Calu3 (cell line): ENCODE data around the gene TOM1L2. TPM values are rescaled to one million over a fixed set of nuclear protein-coding genes. Genes with fewer than 3 reads are reported as not detected.

Experiments used
- BruUV-seq: library from RNA; stranded (reverse); fragments of 400-500 nt; replicated peaks from 2 replicates; lab custom pipeline; 2021; lab: Mats Ljungman, UMichigan
- CTCF ChIA-PET: fragments of 300-600 bp; sonication (Branson Sonifier 250); formaldehyde crosslinking; loops from one replicate; lab custom pipeline; 2022; ENCODE audit warnings: antibody characterized with exemption; lab: Charles Lee
- DNase-seq: peaks from one replicate; pipeline ENCODE4 v3.0.0; 2022
- H3K27ac Mint-ChIP-seq: one replicate; pipeline ENCODE4 v1.8.0; 2022; ENCODE audit warnings: mixed read lengths; ENCODE audit not compliant: unreplicated experiment
- H3K27me3 Mint-ChIP-seq: one replicate; pipeline ENCODE4 v1.8.0; 2022; ENCODE audit warnings: mixed read lengths; ENCODE audit not compliant: unreplicated experiment
- H3K36me3 Mint-ChIP-seq: one replicate; pipeline ENCODE4 v1.8.0; 2022; ENCODE audit warnings: mild to moderate bottlenecking, moderate library complexity, mixed read lengths; ENCODE audit not compliant: insufficient read depth, unreplicated experiment
- H3K4me1 Mint-ChIP-seq: one replicate; pipeline ENCODE4 v1.8.0; 2022; ENCODE audit warnings: mild to moderate bottlenecking, low read depth, mixed read lengths; ENCODE audit not compliant: unreplicated experiment
- H3K4me3 Mint-ChIP-seq: one replicate; pipeline ENCODE4 v1.8.0; 2022; ENCODE audit warnings: mild to moderate bottlenecking, low read depth, moderate library complexity, mixed read lengths; ENCODE audit not compliant: unreplicated experiment
- H3K9me3 Mint-ChIP-seq: one replicate; pipeline ENCODE4 v1.8.0; 2022; ENCODE audit warnings: low read depth, mixed read lengths; ENCODE audit not compliant: unreplicated experiment
- CTCF ChIP-seq: fragments of 200-600 bp; IDR thresholded peaks from one replicate; pipeline ENCODE4 v1.8.0; 2022; ENCODE audit warnings: antibody characterized with exemption; ENCODE audit not compliant: unreplicated experiment
- intact Hi-C: fragments of 100-400 bp; cut with micrococcal nuclease; formaldehyde crosslinking; loops from one replicate; pipeline ENCODE4 v1.10.0; 2022; ENCODE audit not compliant: unreplicated experiment
- total RNA-seq: library from RNA; stranded (reverse); gene quantifications from 2 replicates; pipeline ENCODE4 v1.2.3, GENCODE V29; 2022

TOM1L2 gene
- total RNA-seq, 1 experiment from 2014 or later: 20.1 TPM

DNA sequence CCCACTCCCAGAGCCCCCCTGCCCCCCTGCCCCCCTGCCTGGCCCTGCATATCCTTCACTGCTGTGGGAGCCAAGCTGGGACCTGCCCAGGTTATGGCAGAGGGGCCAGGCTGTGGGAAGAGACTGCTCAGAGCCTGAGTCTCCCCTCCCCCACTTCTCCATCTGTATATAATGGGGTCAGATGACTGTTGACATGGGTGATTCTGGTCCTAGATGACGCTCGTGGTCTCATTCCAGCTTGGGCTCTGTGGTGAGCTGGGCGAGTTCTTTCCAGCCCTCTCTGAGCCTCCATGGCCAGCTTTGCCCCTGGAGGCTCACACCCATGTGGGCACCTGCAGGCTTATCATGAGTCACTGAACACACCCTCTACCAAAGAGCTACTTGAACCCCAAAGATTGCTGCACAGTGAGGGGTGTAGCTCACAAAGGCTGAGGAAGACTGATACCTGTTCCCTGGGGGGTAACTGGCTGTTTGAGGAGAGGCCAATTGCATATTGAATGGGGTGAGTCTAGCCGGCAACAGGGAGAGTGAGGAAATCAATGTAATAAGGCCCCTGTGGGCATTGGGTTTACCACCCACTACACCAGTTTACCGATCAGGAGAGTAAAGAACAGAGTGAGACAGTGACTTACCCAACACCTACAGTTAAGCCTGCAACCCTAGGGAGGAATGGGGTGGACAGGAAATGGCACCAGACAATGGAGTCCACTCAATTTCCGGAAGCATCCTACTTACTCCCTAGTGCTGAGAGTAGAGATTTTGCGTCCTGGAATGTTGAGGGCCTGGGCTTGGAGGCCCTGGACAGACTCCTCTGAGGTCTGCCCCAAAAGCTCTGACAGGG lies 131.2 kb downstream of the TOM1L2 start:
- Mint-ChIP-seq H3K27me3 (no peaks in the 10 kb centered on the region), H3K4me3 (peak overlapping the region; percentile 24), H3K27ac (peak overlapping the region; percentile 90), H3K9me3 (no peaks in the 10 kb centered on the region), H3K4me1 (peaks cover 18% of the 10 kb centered on the region), H3K36me3 (peaks cover 38% of the 10 kb centered on the region)
- CTCF ChIA-PET: interaction anchor here (0.9 kb wide), 1 partner anchor 36 kb away, joined by 7 read pairs; no protein-coding TSS in a partner anchor
- no peak for DNase-seq
- TF ChIP-seq CTCF: no peak
- no TSS peak for BruUV-seq
- intact Hi-C loops: no loop called here

DNA sequence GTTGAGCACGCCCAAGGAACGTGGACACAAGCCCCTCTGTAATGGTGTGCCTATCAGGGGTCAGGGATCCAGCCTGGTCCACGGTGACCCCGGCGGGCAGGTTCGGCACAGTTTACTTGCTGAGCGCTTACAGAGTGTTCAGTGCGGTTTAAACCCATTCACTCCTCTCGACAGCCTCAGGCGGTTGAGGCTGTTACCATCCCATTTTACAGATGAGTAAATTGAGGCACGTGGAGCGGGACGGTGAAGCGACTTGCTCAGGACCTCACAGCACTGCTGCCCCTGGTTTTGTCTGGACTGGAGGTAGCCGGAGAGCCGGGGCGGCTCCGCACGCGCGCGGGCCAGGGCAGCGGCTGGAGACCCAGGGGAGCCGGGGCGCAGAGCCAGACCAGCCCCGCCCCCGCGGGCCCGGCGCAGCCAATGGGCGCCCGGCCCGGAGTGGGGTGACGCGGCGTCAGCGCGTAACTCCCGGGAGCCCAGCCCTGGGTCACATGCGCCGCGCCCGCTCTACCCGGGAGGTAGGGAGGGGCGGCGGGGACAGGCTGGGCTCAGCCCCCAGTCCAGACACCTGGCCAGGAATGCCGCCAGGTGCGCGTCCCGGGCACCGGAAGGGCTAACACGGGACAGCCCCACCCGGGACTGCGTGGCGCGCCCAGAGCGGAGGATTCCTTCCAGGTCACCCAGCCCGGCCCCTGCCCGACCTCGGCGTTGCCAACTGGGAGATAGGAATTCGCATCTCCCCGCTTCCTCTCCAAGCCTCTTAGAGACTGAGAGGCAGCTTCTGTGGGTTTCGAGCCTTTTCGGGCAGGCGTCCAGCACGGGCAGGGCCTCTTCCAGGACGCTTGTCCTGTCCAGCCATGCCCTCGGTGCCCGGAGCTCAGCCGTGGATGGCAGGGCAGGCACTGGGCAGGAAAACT lies 132.2 kb downstream of the TOM1L2 start:
- Mint-ChIP-seq H3K9me3 (no peaks in the 10 kb centered on the region), H3K4me1 (peaks cover 19% of the 10 kb centered on the region), H3K27me3 (no peaks in the 10 kb centered on the region), H3K36me3 (peaks cover 44% of the 10 kb centered on the region), H3K27ac (peak overlapping the region; percentile 95), H3K4me3 (peak overlapping the region; percentile 14)
- no peak for TF ChIP-seq CTCF
- intact Hi-C loops: loop anchor here (5.0 kb wide), 1 partner anchor 103 kb away; no protein-coding TSS in a partner anchor
- CTCF ChIA-PET: interaction anchor here (0.9 kb wide), 1 partner anchor 36 kb away, joined by 7 read pairs; no protein-coding TSS in a partner anchor
- TSS peak; percentile 46 for BruUV-seq
- DNase-seq: peak; percentile 93

DNA sequence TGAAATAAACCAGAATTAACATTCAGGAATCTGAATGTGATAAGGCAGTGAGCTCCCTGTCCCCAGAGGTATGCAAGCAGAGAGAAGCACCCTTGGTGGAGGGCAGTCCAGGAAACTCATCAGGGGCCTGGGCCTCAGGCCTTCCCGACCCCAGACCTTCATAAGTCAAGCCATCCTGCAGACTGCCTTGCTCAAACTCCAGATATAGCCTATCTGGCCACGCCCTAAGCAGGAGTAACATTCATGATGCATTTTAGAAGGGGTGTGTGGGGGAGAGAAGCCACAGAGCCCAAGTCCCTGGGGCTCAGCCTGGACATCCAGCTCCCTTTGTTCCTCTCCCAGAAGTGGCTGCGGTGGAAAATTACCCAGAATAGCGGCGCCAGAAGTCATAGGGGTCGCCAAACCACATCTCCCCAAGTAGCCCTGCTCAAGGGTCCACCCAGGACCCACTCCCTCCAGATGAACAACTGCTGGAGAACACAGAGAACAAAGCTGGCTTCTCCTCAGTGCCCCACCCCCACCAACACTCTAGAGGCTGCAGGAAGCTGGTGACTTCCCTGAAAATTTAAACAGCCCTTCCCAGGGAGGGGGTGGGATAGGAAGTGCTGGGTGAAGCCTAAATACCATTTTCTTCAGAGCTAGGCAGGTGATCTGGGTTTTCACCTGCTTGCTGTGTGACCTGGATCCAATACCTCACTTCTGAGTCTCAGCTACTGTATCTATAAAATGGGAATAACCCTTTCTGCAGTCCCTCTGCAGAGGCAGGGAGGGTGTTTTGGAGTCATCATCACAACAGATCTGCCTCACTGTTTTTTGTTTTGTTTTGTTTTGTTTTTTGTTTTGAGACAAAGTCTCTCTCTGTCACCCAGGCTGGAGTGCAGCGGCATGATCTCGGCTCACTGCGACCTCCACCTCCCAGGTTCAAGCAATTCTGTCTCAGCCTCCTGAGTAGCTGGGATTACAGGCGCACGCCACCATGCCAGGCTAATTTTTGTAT lies 133.9 kb downstream of the TOM1L2 start:
- DNase-seq: peak; percentile 62
- intact Hi-C loops: loop anchor here (5.0 kb wide), 1 partner anchor 101 kb away; no protein-coding TSS in a partner anchor
- Mint-ChIP-seq H3K4me3 (peak overlapping the region; percentile 86), H3K36me3 (peaks cover 59% of the 10 kb centered on the region), H3K27ac (peak overlapping the region; percentile 95), H3K4me1 (peaks cover 34% of the 10 kb centered on the region), H3K27me3 (no peaks in the 10 kb centered on the region), H3K9me3 (no peaks in the 10 kb centered on the region)
- BruUV-seq: no TSS peak
- no peak for TF ChIP-seq CTCF
- CTCF ChIA-PET: interaction anchor here (1.0 to 1.6 kb wide), 3 partner anchors 22 to 107 kb away, joined by 3 read pairs; no protein-coding TSS in a partner anchor
